Suprapubic skin (tissue), 4 donors: ENCODE results near the gene TNFRSF4. TPM values are rescaled to one million over a fixed set of nuclear protein-coding genes. Genes with fewer than 3 reads are reported as not detected.

Source experiments
- DNase-seq, 2 donors: peaks; one replicate each; pipeline ENCODE4 v3.0.0-alpha.2; 2019; ENCODE audit warnings: low spot score in 2 of 2
- H3K27ac ChIP-seq: fragments of 200-600 bp; sonication (generic); one replicate; pipeline ENCODE4 v1.5.1; 2019
- H3K27me3 ChIP-seq: fragments of 200-600 bp; sonication (generic); one replicate; pipeline ENCODE4 v1.5.1; 2019
- H3K36me3 ChIP-seq: fragments of 200-600 bp; sonication (generic); one replicate; pipeline ENCODE4 v1.5.1; 2019
- H3K4me1 ChIP-seq: fragments of 200-600 bp; sonication (generic); one replicate; pipeline ENCODE4 v1.5.1; 2019
- H3K4me3 ChIP-seq: fragments of 200-600 bp; sonication (generic); one replicate; pipeline ENCODE4 v1.5.1; 2019; ENCODE audit warnings: mild to moderate bottlenecking
- H3K9me3 ChIP-seq: fragments of 200-600 bp; sonication (generic); one replicate; pipeline ENCODE4 v1.5.1; 2019
- EP300 ChIP-seq: sonication (generic); formaldehyde crosslinking; IDR thresholded peaks from one replicate; pipeline ENCODE4 v1.6.1; 2017; ENCODE audit warnings: antibody characterized with exemption
- POLR2A ChIP-seq, 2 donors: fragments of 450-650 bp; IDR thresholded peaks; one replicate each; pipeline ENCODE4 v1.6.1; 2017; ENCODE audit warnings: antibody characterized with exemption in 2 of 2, mild to moderate bottlenecking in 2 of 2, moderate library complexity in 2 of 2
- POLR2AphosphoS5 ChIP-seq, 3 donors: sonication (generic); formaldehyde crosslinking; IDR thresholded peaks; one replicate each; pipeline ENCODE4 v1.6.1; 2017; ENCODE audit warnings: antibody characterized with exemption in 3 of 3
- WGBS: methylation state at CpG from one replicate; pipeline ENCODE4 v1.1.5; 2018; 5-methylcytosine and 5-hydroxymethylcytosine counted together
- total RNA-seq, 4 donors: library from RNA; depleted of rRNA; stranded (reverse); fragments of >200 nt; gene quantifications; one replicate each; pipeline ENCODE4 v1.1.0, GENCODE V29; 2016
- TF ChIP-seq, protein P1 (sequence below), 2 donors: fragments of 200-600 bp in 1 of 2; fragments of 450-650 bp in 1 of 2; sonication (generic) in 1 of 2; IDR thresholded peaks; one replicate each; pipeline ENCODE4 v1.5.1; 2016 to 2019; ENCODE audit warnings: antibody characterized with exemption in 2 of 2, mild to moderate bottlenecking in 1 of 2, moderate library complexity in 1 of 2

The TNFRSF4 gene
- total RNA-seq, 4 donors from 2014 or later: 0.42 to 1.4 (median 0.72) TPM; not detected in 1

DNA sequence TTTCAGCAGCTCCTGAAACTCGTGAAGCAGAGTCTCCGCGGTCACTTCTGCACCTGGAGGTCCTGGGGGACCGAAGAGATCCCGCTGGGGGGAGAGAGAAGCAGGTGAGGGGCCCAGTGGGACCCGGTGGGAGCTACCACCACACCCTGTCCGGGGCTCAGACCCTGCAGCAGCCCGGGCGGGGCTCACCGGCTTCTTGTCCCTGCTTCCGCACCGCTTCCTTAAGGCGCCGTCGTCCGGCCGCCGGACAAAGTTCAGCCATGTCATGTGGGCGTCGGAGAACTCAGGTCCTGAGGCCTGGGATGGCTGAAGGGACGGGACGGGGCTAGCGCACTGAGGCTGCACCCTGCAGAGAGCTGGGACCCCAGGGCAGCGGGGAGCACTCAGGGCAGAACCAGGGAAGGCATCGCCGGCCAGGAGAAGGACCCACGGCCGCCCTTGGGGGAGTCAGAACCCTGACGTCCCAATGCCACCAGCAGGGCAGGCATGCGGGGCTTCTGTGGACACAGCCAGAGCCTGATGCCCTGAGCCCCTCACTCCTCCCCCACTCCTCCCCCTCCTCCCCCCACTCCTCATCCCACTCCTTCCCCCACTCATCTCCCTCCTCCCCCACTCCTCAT is 30.3 kb upstream of the TNFRSF4 start:
- peaks cover 33% of the 10 kb centered on the region for H3K4me1 ChIP-seq
- no peaks in the 10 kb centered on the region for H3K9me3 ChIP-seq
- H3K27ac ChIP-seq: no peak overlapping the region
- 81% methylated on average over 26 of the region's 30 CpGs for WGBS
- TF ChIP-seq, protein P1, sequence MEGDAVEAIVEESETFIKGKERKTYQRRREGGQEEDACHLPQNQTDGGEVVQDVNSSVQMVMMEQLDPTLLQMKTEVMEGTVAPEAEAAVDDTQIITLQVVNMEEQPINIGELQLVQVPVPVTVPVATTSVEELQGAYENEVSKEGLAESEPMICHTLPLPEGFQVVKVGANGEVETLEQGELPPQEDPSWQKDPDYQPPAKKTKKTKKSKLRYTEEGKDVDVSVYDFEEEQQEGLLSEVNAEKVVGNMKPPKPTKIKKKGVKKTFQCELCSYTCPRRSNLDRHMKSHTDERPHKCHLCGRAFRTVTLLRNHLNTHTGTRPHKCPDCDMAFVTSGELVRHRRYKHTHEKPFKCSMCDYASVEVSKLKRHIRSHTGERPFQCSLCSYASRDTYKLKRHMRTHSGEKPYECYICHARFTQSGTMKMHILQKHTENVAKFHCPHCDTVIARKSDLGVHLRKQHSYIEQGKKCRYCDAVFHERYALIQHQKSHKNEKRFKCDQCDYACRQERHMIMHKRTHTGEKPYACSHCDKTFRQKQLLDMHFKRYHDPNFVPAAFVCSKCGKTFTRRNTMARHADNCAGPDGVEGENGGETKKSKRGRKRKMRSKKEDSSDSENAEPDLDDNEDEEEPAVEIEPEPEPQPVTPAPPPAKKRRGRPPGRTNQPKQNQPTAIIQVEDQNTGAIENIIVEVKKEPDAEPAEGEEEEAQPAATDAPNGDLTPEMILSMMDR (IDR thresholded peaks at IDR 0.05): no peak
- TF ChIP-seq POLR2AphosphoS5 (IDR thresholded peaks at IDR 0.05) (no peak), EP300 (no peak), POLR2A (IDR thresholded peaks at IDR 0.05) (no peak)
- no peak overlapping the region for H3K4me3 ChIP-seq
- peaks cover 34% of the 10 kb centered on the region for H3K27me3 ChIP-seq
- H3K36me3 ChIP-seq: no peaks in the 10 kb centered on the region
- no peak for DNase-seq

DNA sequence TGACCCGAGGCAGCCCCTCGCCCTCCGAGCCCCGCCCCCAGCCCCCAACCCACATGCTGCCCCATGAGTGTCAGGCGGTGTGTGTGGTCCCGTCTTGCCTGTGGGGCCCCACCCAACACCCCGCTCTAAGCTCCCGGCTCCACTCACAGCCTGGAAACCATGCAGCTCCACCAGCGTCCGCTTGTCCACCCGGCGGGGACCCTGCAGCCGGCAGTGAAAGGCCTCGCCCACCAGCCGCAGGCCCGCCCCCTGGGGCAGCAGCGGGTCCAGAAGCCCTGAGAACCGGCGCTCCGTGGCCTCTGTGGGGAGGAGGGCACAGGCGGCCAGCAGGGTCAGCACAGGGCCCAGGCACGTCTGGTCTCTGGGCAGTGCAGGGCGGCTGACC is 29.8 kb upstream of the TNFRSF4 start:
- peaks cover 38% of the 10 kb centered on the region for H3K27me3 ChIP-seq
- 61% methylated on average over 13 of the region's 23 CpGs for WGBS
- DNase-seq: no peak
- no peak overlapping the region for H3K27ac ChIP-seq
- no peaks in the 10 kb centered on the region for H3K9me3 ChIP-seq
- no peak overlapping the region for H3K4me3 ChIP-seq
- H3K36me3 ChIP-seq: no peaks in the 10 kb centered on the region
- TF ChIP-seq POLR2A (IDR thresholded peaks at IDR 0.05): no peak
- TF ChIP-seq EP300: no peak
- TF ChIP-seq, protein P1 (IDR thresholded peaks at IDR 0.05): no peak
- TF ChIP-seq POLR2AphosphoS5 (IDR thresholded peaks at IDR 0.05): no peak
- H3K4me1 ChIP-seq: peaks cover 38% of the 10 kb centered on the region

DNA sequence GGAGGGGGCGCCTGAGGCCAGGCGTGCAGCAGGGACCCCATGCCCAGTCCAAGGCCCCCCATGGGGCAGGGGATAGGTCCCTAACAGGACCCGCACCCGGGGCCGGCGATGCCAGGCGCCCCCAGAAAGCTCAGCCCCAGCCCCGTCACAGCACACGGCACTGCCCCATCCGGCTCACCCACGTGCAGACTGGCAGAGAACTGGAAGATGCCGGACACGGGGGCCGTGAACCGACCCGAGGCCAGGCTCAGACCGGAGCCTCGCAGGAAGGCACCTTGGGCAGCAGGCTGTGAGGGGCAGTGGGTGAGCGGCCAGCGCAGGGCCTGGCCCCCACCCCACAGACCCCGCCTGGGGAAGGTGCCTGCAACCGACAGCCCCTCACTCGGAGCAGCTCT is 29.3 kb upstream of the TNFRSF4 start:
- no peaks in the 10 kb centered on the region for H3K9me3 ChIP-seq
- H3K4me1 ChIP-seq: peaks cover 43% of the 10 kb centered on the region
- no peak for DNase-seq
- TF ChIP-seq, protein P1 (IDR thresholded peaks at IDR 0.05): no peak
- TF ChIP-seq POLR2A (IDR thresholded peaks at IDR 0.05) (no peak), EP300 (no peak), POLR2AphosphoS5 (IDR thresholded peaks at IDR 0.05) (no peak)
- H3K27me3 ChIP-seq: peaks cover 38% of the 10 kb centered on the region
- H3K36me3 ChIP-seq: no peaks in the 10 kb centered on the region
- H3K4me3 ChIP-seq: no peak overlapping the region
- H3K27ac ChIP-seq: no peak overlapping the region
- WGBS: no CpG with 5 or more reads among the region's 23 CpGs

DNA sequence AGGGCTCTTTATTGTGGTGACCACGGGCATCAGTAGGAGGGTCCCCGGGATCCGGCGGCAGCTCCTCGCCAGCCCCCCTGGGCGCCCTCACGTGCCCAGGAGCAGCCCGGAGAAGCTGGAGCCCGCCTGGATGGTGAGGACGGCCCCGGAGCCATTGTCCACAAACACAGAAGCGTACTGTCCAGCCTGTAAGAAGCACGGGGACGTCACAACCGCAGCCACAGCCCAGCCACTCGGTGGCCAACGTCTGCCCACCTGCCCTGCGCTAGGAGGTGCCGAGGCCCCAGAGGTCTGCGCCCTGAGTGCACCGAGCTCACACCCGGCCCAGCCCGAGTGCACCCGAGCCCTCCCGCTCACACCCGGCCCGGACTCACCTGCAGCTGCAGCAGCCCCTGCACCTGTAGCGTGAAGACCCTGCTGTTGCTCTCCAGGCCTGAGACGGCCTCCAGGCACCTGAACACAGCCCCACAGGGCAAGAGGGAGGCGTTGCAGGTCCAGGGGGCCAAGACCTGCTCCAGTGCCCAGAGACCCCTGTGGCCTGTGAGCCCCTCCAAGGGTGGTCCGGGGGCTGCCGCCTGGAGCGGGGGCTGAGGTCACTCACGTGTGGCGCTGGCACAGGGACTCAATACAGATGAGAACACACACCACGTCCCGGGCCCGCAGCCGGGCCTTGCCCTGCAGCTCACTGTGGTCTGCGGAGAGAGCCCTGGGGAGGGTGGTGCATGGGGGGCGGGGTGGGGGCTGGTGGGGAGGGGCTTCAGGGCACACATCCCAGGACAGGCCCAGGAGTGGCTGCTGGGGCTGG is 28.7 kb upstream of the TNFRSF4 start:
- Histone ChIP-seq H3K36me3 (no peaks in the 10 kb centered on the region), H3K27ac (no peak overlapping the region), H3K4me1 (peaks cover 49% of the 10 kb centered on the region), H3K27me3 (peaks cover 33% of the 10 kb centered on the region), H3K4me3 (no peak overlapping the region), H3K9me3 (no peaks in the 10 kb centered on the region)
- TF ChIP-seq POLR2AphosphoS5 (IDR thresholded peaks at IDR 0.05) (no peak), EP300 (no peak), POLR2A (IDR thresholded peaks at IDR 0.05) (no peak)
- TF ChIP-seq, protein P1 (IDR thresholded peaks at IDR 0.05): no peak
- 91% methylated on average over 9 of the region's 41 CpGs for WGBS
- no peak for DNase-seq

DNA sequence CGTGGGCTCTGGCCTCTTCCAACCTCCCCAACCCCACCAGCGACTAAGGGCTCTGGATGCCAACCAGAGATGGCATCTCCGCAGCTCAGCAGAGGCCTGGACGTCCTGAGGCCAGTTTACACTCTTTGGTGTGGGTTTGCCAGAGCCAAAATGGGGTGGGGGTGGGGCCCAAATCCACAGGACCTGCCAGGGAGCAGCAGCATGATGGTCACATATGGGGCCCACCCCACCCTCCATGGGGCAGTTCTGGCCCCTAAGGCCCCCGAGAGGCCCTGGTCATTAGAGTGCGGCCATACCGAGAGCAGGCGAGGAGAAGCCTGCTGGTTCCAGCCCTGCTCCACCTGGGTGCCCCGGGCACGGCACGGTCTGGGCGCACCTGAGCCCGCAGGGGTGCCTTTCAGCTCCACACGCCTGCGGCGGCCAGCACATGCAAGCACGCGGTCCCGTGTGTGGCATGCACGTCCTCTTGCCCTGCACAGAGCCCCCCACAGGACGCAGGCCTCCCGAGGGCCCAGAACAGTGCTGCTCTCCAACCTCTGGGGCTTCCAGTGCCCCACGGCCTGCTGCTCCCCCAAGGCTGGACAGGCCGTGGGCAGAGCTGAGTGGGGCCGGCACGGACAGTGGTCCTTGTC is 27.8 kb upstream of the TNFRSF4 start:
- no peak for DNase-seq
- Histone ChIP-seq H3K4me3 (no peak overlapping the region), H3K36me3 (no peaks in the 10 kb centered on the region), H3K9me3 (no peaks in the 10 kb centered on the region), H3K27me3 (peaks cover 23% of the 10 kb centered on the region), H3K27ac (no peak overlapping the region), H3K4me1 (peaks cover 53% of the 10 kb centered on the region)
- TF ChIP-seq POLR2AphosphoS5 (IDR thresholded peaks at IDR 0.05) (no peak), POLR2A (IDR thresholded peaks at IDR 0.05) (no peak), EP300 (no peak)
- TF ChIP-seq, protein P1 (IDR thresholded peaks at IDR 0.05): no peak
- 80% methylated on average over 7 of the region's 26 CpGs for WGBS
